Stimulated activated memory B cell treated with anti-CD40 and anti-IgM and Interleukin-4, amounts not matched to agents 10 μg/mL and 1 μg/mL and 100 μg/mL, for 72 hours (primary cell): ENCODE data around the gene LDLRAD4.

Source experiments
- ATAC-seq: fragments of 150-1000 bp; cut with Tn5 transposase; 2 replicates; pipeline ENCODE4 v1.10.0; 2021
- H3K27ac Mint-ChIP-seq: one replicate; pipeline ENCODE4 v1.8.0; 2022; ENCODE audit warnings: mild to moderate bottlenecking, mixed read lengths
- H3K27me3 Mint-ChIP-seq: one replicate; pipeline ENCODE4 v1.8.0; 2022; ENCODE audit warnings: mixed read lengths
- H3K36me3 Mint-ChIP-seq: one replicate; pipeline ENCODE4 v1.8.0; 2022; ENCODE audit warnings: mixed read lengths
- H3K4me1 Mint-ChIP-seq: one replicate; pipeline ENCODE4 v1.8.0; 2022; ENCODE audit warnings: mixed read lengths
- H3K4me3 Mint-ChIP-seq: one replicate; pipeline ENCODE4 v1.8.0; 2022; ENCODE audit warnings: mild to moderate bottlenecking, moderate library complexity, mixed read lengths
- H3K9me3 Mint-ChIP-seq: one replicate; pipeline ENCODE4 v1.8.0; 2022; ENCODE audit warnings: mixed read lengths

Gene LDLRAD4

DNA sequence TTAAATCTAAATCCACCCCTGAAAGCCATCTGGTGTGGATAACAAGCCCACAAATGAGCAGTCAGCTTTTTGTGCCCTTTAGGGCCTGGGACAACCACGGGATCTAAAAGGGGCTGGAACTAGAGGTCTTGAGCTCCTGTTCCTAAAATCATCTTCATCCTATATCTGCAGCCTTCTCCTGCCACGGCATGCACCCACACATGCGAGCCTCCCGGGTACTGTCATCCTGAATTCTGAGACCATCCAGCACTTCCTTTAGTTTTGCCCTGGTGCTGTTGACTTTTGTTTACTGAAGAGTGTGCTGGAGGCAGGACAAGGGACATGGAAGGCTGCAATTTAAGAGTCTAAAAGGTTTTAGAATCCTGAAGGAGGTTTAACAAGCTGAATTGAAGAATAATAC lies 324.6 kb downstream of the LDLRAD4 start:
- Mint-ChIP-seq H3K9me3 (peaks cover 2% of the 10 kb centered on the region), H3K4me3 (no peak overlapping the region), H3K4me1 (peaks cover 28% of the 10 kb centered on the region), H3K36me3 (no peaks in the 10 kb centered on the region), H3K27me3 (no peaks in the 10 kb centered on the region), H3K27ac (no peak overlapping the region)
- no peak for ATAC-seq

DNA sequence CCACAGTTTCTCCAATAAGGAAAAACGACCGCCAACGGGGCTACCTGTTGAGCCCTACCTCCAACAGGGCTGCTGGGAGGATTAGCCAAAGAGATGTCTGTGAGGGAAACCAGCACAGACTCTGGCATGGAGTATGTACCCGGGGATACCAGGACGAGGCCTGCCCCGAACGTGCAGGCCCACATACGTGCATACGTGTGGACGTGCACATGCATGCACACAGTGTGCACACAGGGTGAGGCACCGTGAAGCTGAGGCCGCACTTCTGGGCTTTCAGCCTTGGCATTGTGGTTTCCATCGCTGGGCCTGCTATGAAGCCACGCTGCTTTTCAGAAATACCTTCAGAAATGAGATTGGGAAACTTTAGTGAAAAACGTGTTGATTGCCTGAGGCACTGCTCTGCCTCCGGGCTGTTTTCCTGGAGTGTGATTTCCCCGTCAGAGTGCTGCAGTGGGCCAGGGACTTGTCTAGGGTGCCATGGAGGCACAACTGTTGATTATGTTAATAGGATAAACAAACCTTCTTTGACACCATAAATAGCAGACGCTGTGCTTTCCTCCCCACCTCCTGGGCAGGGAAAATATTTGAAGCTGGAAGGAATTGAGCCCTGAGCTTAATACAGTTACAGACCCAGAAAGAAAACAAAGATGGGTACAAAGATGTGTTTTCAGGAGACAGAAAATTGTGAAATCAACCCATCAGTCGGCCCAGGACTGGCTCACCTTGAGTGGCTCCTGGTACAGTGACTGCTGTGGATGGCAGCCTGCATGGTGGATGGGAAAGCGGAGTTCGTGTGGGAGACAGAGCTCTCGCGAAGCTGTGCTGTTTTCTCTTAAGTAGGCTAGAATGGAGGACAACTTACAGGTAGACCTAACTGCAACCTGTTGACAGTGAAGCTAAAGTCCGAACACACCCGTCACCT lies 325.5 kb downstream of the LDLRAD4 start:
- H3K36me3 Mint-ChIP-seq = no peaks in the 10 kb centered on the region
- no peak for ATAC-seq
- H3K27ac Mint-ChIP-seq = no peak overlapping the region
- H3K4me3 Mint-ChIP-seq = no peak overlapping the region
- peaks cover 24% of the 10 kb centered on the region for H3K4me1 Mint-ChIP-seq
- no peaks in the 10 kb centered on the region for H3K27me3 Mint-ChIP-seq
- H3K9me3 Mint-ChIP-seq = peaks cover 2% of the 10 kb centered on the region

DNA sequence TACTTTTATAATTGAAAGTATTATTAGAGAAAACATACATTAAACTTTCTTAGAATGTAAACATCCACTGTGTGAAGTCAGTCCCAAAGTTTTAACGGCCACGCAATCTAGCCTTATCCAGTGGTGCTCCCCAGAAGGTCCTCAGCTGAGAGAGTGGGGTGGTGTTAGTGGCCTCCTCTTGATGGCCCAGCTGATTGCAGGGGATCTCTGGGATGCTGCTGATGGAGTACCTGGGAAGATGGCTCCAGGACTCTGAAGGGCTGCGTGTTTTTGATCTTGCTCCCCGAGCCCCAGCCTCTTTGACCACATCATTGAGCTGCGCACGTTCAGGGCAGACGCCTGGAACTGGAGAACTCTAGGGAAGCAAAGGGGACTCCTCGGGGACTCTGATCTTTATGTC lies 326.4 kb downstream of the LDLRAD4 start:
- H3K36me3 Mint-ChIP-seq = no peaks in the 10 kb centered on the region
- no peak overlapping the region for H3K27ac Mint-ChIP-seq
- H3K9me3 Mint-ChIP-seq = peaks cover 2% of the 10 kb centered on the region
- no peaks in the 10 kb centered on the region for H3K27me3 Mint-ChIP-seq
- H3K4me1 Mint-ChIP-seq = peaks cover 22% of the 10 kb centered on the region
- H3K4me3 Mint-ChIP-seq = no peak overlapping the region
- ATAC-seq = no peak

DNA sequence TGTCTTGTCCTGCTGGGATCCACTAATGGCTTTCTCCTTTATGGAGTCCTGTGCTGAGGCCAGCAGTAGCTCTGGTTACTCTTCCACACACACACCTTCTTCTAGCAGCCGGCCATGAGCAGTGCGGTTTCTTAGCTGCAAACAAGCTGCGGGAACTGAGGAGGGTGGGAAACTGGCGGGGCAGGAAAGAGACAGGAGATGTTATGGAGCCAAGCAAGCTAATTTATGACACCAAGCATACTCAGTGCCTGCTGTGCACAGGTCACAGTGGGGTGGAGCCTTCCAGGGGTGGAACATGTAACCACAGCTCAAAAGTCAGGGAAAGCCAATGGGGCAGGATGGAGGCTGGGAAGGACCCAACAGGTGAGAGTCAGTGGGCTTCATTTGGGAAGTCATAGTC lies 327.0 kb downstream of the LDLRAD4 start:
- Mint-ChIP-seq H3K4me3 (no peak overlapping the region), H3K27me3 (no peaks in the 10 kb centered on the region), H3K36me3 (no peaks in the 10 kb centered on the region), H3K27ac (no peak overlapping the region), H3K4me1 (peaks cover 16% of the 10 kb centered on the region), H3K9me3 (peaks cover 2% of the 10 kb centered on the region)
- ATAC-seq = no peak

DNA sequence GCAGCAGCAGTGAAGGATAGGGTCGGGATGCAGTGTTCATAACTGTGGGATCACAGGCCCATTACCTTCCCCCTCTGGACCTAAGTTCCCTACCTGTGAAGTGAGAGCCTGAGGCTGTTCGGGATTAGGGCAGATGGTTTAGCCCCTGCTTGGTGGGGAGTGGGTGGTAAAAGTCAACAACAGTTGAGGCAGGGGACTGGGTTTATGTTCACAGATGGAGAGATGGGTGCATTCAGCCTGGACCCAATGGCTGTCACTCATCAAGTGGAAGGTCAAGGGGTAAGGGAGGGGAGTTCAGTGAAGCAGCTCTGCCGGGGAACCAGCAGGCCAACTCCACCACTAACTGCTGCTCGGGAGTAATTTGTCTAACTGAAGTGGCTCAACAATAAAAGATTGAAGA lies 327.4 kb downstream of the LDLRAD4 start:
- Mint-ChIP-seq H3K27ac (no peak overlapping the region), H3K4me3 (no peak overlapping the region), H3K27me3 (peaks cover under 1% of the 10 kb centered on the region), H3K4me1 (peaks cover 12% of the 10 kb centered on the region), H3K9me3 (peaks cover 2% of the 10 kb centered on the region), H3K36me3 (no peaks in the 10 kb centered on the region)
- ATAC-seq = no peak

DNA sequence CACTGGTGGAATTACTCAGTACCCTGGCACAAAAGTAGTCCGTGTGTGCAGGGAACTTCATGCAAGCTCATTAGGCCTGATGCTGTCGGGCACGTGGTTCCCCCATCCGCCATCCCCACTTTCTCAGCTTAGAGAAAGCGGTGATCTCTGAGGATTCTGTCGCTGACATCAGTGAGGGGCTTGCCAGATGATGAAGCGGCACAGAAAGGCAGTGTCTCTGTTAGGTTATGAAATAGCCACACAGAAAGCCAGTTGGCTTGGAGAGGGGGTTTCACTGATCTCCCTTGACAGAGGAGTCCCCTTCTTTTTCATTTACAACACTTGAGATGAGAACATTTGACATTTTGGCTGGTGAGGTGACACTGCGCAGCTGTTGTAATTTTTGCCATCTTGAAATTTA lies 328.1 kb downstream of the LDLRAD4 start:
- H3K36me3 Mint-ChIP-seq = peaks cover 6% of the 10 kb centered on the region
- no peak for ATAC-seq
- no peak overlapping the region for H3K4me3 Mint-ChIP-seq
- H3K27me3 Mint-ChIP-seq = peaks cover 6% of the 10 kb centered on the region
- H3K27ac Mint-ChIP-seq = no peak overlapping the region
- H3K9me3 Mint-ChIP-seq = peaks cover 2% of the 10 kb centered on the region
- H3K4me1 Mint-ChIP-seq = peaks cover 17% of the 10 kb centered on the region

DNA sequence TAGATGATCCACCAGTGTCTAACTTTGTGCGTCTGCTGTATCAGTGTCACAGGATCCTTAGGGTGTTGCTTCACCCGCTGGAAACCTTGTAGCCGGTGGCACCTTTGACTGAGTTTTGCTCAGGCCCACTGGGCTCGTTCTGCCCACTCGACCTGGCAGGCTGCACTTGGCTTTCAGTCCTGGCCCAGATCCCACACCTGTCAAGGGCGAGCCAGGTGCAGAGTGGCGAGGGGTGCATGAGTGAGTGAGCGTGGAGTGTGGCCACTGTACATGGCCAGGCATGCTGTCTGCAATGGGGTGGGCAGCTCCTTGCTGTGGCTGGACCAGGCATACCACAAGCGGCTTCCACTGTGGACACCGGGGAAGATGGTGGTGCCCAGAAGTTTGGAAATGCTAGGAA lies 328.8 kb downstream of the LDLRAD4 start:
- H3K4me1 Mint-ChIP-seq = peaks cover 17% of the 10 kb centered on the region
- ATAC-seq = no peak
- peaks cover 2% of the 10 kb centered on the region for H3K9me3 Mint-ChIP-seq
- peaks cover 6% of the 10 kb centered on the region for H3K36me3 Mint-ChIP-seq
- H3K4me3 Mint-ChIP-seq = no peak overlapping the region
- peaks cover 6% of the 10 kb centered on the region for H3K27me3 Mint-ChIP-seq
- no peak overlapping the region for H3K27ac Mint-ChIP-seq

DNA sequence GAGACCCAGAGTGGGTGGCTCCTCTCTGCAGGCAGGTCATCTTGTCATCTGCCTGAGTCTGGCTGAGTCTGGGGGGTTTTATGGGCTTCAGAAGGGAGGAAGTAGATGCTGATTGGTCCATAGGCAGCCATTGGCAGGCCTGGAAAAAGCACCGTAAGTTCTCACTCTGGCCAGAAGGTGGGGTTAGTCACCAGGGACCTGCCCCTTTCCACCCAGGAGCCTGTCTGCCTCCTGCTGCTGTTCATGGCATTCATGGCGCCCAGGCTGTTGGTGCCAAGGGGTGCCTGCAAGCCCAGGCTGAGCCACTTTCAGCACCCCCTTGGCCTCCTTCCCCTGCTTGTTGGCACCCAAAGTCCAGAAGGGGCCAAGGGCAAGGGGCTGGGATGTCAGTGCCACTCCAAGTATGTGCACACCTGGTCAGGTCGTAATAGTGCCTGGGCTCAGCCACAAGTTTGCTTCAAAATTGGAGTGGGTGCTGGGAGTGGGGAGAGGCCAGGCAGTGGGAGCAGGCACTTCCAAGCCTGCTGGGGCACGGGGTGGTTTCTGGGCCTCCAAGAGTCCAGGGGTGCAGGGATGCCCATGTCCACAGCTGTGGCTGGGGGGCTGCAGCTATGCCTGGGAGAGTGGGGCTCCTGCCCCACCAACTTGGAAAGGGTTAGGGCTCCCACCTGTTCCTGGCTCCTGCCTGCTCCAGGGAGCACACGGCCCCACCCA lies 329.7 kb downstream of the LDLRAD4 start:
- H3K27ac Mint-ChIP-seq = no peak overlapping the region
- H3K36me3 Mint-ChIP-seq = peaks cover 6% of the 10 kb centered on the region
- no peak for ATAC-seq
- peaks cover 2% of the 10 kb centered on the region for H3K9me3 Mint-ChIP-seq
- H3K27me3 Mint-ChIP-seq = peaks cover 6% of the 10 kb centered on the region
- no peak overlapping the region for H3K4me3 Mint-ChIP-seq
- H3K4me1 Mint-ChIP-seq = peaks cover 17% of the 10 kb centered on the region

DNA sequence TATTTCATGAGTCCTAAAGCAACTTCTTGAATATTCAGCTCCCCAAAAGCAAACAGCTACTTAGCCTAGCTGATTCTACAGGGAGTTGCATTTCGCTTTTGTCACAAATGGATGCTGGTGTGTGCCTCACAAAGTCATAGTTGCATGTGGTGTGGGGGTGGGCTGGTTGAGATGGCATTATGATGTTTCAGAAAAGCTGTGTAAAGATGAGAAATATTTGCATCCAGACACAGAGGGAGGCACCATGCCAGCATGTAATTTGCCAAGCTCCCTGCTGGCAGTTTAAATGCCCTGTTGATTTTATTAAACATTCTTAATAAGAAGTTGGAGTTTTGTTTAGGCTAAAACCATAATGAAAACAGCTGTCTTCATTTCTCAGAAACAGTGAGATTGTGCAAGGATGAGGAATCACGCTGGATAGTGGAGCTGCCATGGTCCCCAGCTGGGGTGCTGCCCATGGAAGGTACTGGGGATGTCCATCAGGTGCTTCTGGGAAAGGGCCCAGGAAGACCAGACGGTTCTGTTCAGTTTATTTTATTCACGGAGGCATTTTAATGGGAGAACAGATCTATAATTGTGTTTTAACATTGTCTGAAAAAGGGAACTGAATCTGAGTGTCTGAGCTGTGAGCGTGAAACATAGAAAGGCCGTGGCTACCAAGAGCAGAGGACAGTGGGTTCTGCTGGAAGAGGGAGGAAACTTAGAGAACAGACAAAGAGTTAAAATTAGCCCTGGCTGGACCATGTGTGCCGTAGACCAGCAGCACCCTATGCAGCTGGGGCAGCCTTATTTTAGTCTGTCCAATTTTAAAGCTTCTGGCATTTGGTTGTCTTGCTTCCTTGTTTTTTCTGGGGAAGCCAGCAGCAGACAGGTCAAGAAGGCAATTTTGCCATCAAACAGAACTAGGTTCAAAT lies 330.7 kb downstream of the LDLRAD4 start:
- Mint-ChIP-seq H3K4me3 (peak overlapping the region; percentile 34), H3K36me3 (peaks cover 6% of the 10 kb centered on the region), H3K27me3 (peaks cover 6% of the 10 kb centered on the region), H3K27ac (peak overlapping the region; percentile 31), H3K9me3 (peaks cover 2% of the 10 kb centered on the region), H3K4me1 (peaks cover 17% of the 10 kb centered on the region)
- ATAC-seq = peak; percentile 81

DNA sequence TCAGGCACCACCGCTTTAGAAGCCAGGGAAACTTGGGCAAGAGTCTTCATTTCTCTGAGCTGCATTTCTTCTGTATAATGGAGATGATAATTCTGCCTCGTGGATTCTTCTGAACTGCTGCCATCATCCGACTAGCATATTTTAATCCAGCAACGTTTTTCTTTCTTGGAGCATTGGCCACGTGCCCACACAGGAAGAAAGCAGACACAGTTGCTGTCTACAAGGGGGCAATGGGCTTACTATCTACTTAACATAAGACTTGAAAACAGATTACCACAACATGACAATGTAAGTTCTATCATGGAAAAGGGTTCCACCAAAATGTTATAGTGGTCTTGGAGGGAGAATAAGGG lies 331.3 kb downstream of the LDLRAD4 start:
- Mint-ChIP-seq H3K36me3 (peaks cover 6% of the 10 kb centered on the region), H3K9me3 (peaks cover 2% of the 10 kb centered on the region), H3K4me1 (peaks cover 17% of the 10 kb centered on the region), H3K27me3 (peaks cover 6% of the 10 kb centered on the region), H3K27ac (peak overlapping the region; percentile 31), H3K4me3 (no peak overlapping the region)
- no peak for ATAC-seq

DNA sequence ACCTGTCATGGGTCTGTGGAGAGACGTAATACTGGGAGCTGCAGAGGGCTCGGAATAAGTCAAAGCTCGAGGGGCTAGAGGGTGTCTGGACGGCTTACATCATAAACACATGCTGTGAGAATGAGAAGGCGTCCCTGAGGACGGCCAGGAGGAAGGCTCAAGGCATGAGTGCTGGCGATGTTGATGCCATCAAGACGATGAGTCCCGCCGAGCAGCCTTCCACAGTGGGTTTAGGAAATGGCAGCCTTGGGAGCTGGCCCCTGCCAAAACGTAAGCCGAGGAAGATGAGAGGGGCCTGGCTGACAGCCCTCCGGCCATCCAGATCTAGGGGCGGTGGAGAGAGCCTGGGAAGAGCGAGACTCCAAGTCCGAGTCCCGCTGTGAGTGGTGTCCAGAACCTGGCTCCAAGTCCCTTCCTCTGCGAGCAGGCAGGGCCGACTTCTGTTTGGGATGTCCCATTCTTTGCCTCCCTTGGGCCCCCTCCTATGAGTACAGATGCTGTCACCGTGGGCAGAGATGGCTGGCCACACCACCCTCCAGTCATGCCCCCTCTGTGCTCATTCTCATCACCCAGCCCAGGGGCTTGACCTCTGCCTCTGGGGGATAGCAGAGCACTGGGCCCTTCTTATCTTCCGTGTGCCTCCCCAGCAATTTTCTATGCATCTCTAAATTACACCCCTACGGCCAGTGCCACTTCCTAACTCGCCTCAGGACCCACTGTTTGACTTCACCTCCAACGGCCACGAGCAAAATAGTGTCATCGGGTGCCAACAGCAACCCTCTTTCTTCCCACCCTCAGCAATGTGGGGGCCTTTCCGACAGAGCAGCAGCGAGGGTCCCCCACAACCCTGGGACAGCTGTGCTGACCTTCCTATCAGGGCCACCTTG lies 332.1 kb downstream of the LDLRAD4 start:
- ATAC-seq = no peak
- Mint-ChIP-seq H3K27ac (peak overlapping the region; percentile 3), H3K36me3 (peaks cover 6% of the 10 kb centered on the region), H3K27me3 (peaks cover 6% of the 10 kb centered on the region), H3K9me3 (peaks cover 2% of the 10 kb centered on the region), H3K4me1 (peaks cover 17% of the 10 kb centered on the region), H3K4me3 (no peak overlapping the region)

DNA sequence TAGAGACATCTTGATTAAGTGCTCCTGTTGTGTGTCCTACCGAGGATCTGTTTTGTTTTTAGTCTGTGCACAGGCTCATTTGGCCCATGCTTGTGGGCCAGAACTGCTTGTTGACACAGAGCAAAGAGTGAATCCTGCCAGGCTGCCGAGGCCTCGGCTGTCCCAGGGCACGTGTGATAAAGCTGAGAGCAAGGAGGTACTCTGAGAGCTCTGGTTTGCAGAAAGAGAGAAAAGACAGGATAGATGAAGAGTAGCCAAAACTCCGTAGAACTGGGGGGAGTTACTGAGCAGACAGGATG lies 332.7 kb downstream of the LDLRAD4 start:
- H3K9me3 Mint-ChIP-seq = peaks cover 2% of the 10 kb centered on the region
- peaks cover 6% of the 10 kb centered on the region for H3K27me3 Mint-ChIP-seq
- peaks cover 17% of the 10 kb centered on the region for H3K4me1 Mint-ChIP-seq
- H3K27ac Mint-ChIP-seq = peak overlapping the region; percentile 3
- peaks cover 6% of the 10 kb centered on the region for H3K36me3 Mint-ChIP-seq
- H3K4me3 Mint-ChIP-seq = no peak overlapping the region
- no peak for ATAC-seq

DNA sequence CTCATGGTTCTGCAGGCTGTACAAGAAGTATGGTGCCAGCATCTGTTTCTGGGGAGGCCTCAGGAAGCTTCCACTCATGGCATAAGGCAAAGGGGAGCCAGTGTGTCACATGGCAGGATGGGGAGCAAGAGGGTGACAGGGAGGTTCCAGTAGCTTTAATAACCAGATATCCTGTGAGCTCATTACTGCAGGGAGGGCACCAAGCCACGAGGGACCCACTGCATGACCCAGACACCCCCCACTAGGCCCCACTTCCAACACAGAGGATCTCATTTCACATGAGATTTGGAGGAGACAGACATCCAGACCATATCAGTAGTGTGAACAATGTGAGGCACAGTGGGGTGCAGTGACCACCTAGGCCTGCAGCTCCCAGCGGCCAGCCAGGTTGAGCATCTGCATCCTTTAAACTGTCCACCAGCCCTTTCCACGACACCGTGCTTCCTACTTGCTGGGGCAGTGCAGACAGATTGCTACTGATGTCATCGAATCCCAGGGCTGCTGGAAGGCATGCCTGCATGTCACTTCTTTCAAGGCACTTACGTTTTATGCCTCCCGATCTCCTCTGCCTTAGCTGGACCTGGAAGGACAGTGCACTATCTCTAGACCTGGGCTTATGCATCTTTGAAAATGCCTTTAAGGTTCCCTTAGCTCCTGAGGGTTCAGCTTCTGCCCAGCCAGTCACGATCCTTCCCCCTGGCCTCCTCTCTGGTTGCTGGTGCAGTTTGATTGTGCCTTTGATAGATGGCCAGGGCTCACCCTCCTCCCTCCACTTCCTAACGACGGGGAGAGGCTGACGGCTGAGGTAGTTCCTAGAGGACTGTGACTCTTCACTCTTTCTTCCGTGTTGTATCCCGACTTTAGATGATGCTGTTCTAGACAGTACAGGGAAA lies 333.5 kb downstream of the LDLRAD4 start:
- H3K27me3 Mint-ChIP-seq = peaks cover 6% of the 10 kb centered on the region
- H3K27ac Mint-ChIP-seq = no peak overlapping the region
- H3K9me3 Mint-ChIP-seq = peaks cover 2% of the 10 kb centered on the region
- peaks cover 6% of the 10 kb centered on the region for H3K36me3 Mint-ChIP-seq
- no peak for ATAC-seq
- peaks cover 17% of the 10 kb centered on the region for H3K4me1 Mint-ChIP-seq
- no peak overlapping the region for H3K4me3 Mint-ChIP-seq

DNA sequence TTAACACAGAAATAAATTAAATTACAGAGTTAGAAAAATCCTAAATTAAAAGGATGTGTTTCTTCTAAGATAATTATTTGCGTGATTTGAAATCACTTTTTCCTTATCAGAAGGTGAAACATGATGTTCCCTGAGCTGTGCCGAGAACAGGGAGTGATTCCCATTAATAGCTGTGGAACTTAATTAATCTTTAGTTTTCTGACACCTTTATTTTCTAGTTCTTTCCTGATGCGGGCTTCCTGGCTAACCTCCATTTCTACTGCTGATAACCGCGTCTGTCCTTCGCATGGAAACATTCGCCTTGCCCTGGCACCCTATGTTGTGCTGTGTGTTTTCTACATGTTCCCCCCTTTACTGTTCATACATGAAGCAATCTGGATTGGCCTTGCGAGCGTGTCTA lies 334.9 kb downstream of the LDLRAD4 start:
- Mint-ChIP-seq H3K9me3 (no peaks in the 10 kb centered on the region), H3K27me3 (peaks cover 6% of the 10 kb centered on the region), H3K36me3 (peaks cover 6% of the 10 kb centered on the region), H3K27ac (no peak overlapping the region), H3K4me3 (no peak overlapping the region), H3K4me1 (peaks cover 23% of the 10 kb centered on the region)
- no peak for ATAC-seq
